ENCODE measurements around the gene KRT4.

- no peak for TF ChIP-seq CTCF (IDR thresholded peaks at IDR 0.05)
- no peak for TF ChIP-seq POLR2A (IDR thresholded peaks at IDR 0.05)
- no peak for TF ChIP-seq EP300 (IDR thresholded peaks at IDR 0.05)
Measured at GRCh38 chr12:52823761-52824450, 10.0 kb upstream of the KRT4 start.

Measured in tibial nerve (tissue), 4 donors.